Fibroblast of skin of right biceps (primary cell): Measurements from ENCODE around the gene CMTM6.
"Not testable (repeated sequence)": the region's sequence is repeated elsewhere in the genome, so short reads cannot be mapped to it uniquely, and the experiment has no call there.

Source experiments
- DNase-seq: peaks from one replicate; pipeline ENCODE4 v3.0.0-alpha.2; 2013

CMTM6 gene

GRCh38 chr3:32502118-32502945 is at the start of gene CMTM6:
Gene CMTM6, minus strand, starts transcription at chr3:32502852. Its CDS starts 107 bp downstream, at chr3:32502745.
- peak; percentile 78 for DNase-seq

DNA sequence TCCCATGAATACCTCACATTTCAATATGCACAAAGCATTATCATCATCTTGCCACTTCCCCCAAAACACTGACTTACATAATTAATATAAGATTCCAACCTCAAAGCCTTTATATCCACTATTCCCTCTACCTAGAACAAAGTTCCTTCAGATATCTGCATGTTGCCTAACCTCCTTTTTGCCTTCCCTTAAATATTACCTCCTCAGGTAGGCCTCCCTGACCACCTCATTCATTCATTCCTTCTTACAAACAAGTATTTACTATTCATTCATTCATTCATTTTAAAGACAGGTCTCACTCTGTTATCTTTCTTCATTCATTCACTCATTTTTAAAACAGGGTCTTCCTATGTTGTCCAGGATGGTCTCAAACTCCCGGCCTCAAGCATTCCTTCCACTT is 49.4 kb upstream of the CMTM6 start:
- no peak for DNase-seq

GRCh38 chr3:32551496-32551895 is 48.8 kb upstream of the CMTM6 start:
- no peak for DNase-seq

DNA sequence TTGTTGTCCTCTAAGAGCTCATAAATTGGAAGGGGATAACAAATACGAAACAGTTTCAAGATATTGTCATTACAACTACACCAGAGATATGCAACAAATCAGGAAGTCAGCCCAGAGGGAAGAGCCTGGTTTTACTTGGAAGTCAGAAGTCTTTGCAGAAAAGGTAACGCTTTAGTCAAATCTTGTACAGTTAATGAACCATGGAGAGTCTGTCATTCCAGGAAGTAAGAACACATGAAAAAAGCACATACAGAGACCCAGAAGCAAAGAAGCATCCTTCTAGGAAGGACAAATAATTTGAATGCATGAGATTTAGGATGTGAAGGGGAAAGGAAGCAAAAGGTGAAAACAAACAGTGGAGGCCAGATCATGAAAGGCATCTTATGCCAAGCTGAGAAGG is 48.4 kb upstream of the CMTM6 start:
- no peak for DNase-seq

- no peak for DNase-seq
These were observed 42.7 kb upstream of the CMTM6 start for GRCh38 chr3:32545305-32545704.

DNA sequence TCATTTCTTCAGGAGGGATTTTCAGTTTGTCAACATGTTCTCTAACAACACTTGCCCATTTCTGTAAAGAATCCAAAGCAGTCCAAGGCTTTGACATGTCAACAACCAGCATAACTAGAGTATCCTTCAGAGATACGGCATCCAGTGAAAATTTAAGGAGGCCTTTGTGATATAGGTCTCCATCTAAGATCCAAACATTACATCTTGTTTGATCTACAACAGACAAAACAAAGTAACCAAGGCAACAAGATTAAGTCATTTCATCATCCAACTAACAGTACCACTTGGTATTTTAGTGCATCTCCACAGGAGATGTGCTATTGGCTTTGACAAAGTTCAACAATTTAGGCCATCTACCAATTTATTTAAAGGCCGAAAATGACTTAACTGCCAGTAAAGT is 42.2 kb upstream of the CMTM6 start:
- no peak for DNase-seq

DNA sequence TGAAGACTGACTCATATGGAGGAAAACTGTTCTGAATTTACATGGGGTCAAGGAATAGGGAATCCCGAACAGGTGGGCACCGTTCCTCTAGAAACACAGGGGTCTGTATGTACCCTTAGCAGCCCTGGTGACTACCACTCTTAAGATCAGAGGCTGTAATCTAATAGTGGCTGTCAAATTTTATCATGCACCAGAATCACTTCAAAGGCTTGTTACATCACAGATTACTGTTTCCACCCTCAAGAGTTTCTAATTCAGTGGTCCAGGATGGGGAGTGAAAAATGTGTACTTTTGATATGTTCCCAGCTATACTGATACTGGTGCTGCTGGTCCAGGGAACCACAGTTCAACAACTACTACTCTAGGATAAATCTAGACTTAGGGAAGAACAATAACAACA is 40.2 kb upstream of the CMTM6 start:
- no peak for DNase-seq

GRCh38 chr3:32540899-32541298 is 38.2 kb upstream of the CMTM6 start:
- DNase-seq: no peak

DNA sequence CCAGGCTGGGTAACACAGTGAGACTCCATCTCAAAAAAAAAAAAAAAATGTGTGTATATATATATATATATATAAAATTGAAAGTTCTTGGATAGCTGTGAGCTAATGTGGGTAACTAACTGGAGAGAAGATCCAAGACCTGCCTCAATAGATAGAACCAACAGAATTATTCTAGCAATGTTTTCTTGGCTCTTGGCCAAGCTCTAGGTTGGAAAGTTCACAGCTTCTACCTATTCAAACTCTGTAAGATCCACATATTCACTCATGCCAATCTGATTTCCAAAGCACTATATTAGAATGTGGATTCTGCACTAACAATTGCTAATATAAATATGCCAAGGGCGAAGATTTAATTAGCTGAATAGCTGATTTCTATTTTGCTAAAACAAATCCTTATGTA is 29.8 kb upstream of the CMTM6 start:
- no peak for DNase-seq

GRCh38 chr3:32531010-32531647 is 28.5 kb upstream of the CMTM6 start:
- DNase-seq: no peak

DNA sequence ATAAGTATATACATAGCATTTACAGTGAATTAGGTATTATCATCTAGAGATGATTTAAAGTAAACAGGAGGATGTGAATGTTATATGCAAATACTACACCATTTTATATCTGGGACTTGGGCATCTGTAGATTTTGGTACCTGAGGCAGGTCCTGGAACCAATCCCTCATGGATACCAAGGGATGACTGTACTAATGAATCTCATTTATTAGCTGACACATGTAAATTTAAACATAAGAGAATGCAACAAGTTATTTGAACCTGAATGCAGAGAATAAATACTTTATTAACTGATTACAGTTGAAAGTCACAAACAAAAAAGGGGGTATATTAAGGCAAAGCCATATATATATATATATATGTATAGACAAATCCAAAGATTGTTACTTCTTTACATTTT is 23.1 kb upstream of the CMTM6 start:
- DNase-seq: no peak

GRCh38 chr3:32522682-32523081 is 20.0 kb upstream of the CMTM6 start:
- DNase-seq: no peak

- DNase-seq: not testable (repeated sequence)
These were observed 16.3 kb upstream of the CMTM6 start for GRCh38 chr3:32518921-32519320.

GRCh38 chr3:32516751-32517150 is 14.1 kb upstream of the CMTM6 start:
- DNase-seq: not testable (repeated sequence)

- DNase-seq: no peak
These were observed 8.4 kb upstream of the CMTM6 start for GRCh38 chr3:32511005-32511404.

GRCh38 chr3:32510075-32510724 is 7.5 kb upstream of the CMTM6 start:
- peak; percentile 64 for DNase-seq

DNA sequence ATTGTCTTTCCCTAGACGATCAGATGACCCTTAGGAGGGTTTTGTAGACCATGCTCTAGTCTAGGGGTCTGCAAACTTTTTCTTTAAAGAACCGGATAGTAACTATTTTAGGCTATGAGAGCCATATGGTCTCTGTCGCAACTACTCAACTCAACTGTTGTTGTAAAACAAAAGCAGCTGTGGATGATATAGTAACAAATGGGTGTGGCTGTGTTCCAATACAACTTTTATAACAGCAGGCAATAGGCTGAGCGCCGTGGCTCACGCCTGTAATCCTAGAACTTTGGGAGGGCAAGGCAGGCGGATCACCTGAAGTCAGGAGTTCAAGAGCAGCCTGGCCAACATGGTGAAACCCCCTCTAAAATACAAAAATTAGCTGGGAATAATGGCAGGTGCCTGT is 6.1 kb upstream of the CMTM6 start:
- DNase-seq: no peak

DNA sequence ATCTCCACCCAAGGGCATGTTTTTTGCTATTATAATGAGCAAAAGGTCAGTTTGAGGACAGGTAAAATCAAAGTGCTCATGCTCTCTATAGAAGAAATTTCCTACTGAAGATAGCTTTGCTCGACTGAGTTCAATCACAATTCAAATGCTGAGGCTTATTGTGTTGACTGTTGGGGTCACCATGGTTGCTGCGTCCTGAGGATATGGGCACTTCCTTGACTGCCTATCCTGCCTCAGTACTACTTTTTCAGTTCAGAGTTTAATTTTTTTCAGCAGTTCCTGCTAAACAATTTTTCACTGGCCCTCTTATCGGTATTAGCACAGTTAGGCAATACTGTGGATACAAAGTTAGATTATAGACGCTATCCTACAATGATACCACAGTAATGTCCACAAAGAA is 3.8 kb upstream of the CMTM6 start:
- DNase-seq: no peak

DNA sequence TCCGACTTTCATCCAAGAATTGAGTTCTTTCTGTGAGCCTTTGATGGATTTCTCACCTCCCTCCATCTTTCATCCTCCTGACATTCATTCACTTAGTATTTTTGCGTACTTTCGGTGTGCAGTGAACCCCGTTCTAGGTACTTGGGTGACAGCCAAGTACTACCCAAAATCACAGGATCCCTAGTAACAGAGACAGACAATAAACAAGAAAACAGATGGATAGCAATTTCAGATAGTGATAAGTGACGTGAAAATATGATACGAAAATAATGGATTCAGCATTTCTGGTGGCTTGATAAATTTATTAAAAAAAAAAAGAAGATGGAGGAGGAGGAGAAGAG is 264 bp upstream of the CMTM6 start:
- DNase-seq: no peak

- no peak for DNase-seq
These were observed 902 bp downstream of the CMTM6 start for GRCh38 chr3:32501783-32502117.

GRCh38 chr3:32500880-32501782 is 1.5 kb downstream of the CMTM6 start:
- no peak for DNase-seq

GRCh38 chr3:32500231-32500630 is 2.4 kb downstream of the CMTM6 start:
- no peak for DNase-seq

DNA sequence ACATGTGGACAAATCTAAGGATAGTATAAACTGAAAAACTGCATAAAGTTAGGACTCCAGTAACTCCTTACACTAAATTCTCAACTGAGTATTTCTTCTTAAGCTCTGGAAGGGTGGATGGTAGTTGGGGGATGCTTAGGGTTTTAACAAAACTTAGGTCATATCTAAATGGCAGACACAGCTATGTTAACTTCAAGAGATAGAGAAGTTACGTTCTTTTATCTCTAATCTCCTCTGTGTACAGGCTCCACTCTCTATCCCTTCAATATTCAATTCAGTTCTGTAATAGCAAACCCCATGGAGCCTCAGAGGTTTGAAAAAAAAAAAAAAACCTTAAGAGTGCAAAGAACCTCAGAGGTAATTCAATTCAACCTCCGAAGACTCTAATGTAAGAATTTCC is 3.1 kb downstream of the CMTM6 start:
- no peak for DNase-seq
